Bronchus fibroblast of lung (primary cell): ENCODE results near the gene MIGA2. TPM values are rescaled to one million over a fixed set of nuclear protein-coding genes. Genes with fewer than 3 reads are reported as not detected.

Source experiments
- total RNA-seq: library from RNA; depleted of rRNA; stranded (reverse); fragments of >200 nt; gene quantifications from 2 replicates; pipeline ENCODE4 v1.2.3, GENCODE V29; 2015

MIGA2 gene, protein sequence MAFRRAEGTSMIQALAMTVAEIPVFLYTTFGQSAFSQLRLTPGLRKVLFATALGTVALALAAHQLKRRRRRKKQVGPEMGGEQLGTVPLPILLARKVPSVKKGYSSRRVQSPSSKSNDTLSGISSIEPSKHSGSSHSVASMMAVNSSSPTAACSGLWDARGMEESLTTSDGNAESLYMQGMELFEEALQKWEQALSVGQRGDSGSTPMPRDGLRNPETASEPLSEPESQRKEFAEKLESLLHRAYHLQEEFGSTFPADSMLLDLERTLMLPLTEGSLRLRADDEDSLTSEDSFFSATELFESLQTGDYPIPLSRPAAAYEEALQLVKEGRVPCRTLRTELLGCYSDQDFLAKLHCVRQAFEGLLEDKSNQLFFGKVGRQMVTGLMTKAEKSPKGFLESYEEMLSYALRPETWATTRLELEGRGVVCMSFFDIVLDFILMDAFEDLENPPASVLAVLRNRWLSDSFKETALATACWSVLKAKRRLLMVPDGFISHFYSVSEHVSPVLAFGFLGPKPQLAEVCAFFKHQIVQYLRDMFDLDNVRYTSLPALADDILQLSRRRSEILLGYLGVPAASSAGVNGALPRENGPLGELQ
- total RNA-seq, result 11.9 and 14.3 TPM in 2 replicates

DNA sequence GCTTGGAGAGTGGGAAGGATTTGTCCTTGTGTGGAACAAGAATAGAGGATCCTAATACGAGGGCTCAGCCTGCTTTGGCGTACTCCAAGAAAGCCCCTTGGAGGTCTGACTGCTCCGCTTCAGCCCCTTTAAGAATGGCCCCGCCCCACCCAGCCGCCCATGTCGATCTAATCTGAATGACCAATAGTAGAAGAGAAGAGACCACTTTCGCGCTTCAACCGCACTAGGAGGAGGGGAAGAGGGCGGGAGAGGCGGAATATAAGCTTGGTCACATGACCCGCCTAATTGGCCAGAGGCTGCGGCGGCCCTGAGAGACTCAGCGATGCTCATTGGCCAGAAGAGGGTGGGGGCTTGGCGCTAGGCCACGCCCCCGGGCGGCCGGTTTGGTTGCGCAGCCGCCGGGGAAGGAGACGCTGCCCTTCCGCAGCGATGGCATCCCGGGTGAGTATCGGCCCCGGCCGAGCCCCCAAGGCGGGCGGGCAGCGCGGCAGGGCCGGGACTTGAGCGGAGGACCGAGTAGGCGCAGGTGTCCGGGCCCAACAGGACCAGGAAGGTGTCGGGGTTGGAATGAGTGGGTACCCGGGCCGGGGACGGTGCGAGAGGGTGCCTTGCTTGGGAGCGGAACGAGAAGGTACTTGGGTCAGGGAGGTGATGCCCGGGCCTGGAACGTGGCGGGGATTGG lies at the start of gene MIGA2:
Gene MIGA2 (plus strand): TSS at position 386 of the 682 bp plus-strand sequence. CDS start 3,969 bp downstream, outside the sequence.

DNA sequence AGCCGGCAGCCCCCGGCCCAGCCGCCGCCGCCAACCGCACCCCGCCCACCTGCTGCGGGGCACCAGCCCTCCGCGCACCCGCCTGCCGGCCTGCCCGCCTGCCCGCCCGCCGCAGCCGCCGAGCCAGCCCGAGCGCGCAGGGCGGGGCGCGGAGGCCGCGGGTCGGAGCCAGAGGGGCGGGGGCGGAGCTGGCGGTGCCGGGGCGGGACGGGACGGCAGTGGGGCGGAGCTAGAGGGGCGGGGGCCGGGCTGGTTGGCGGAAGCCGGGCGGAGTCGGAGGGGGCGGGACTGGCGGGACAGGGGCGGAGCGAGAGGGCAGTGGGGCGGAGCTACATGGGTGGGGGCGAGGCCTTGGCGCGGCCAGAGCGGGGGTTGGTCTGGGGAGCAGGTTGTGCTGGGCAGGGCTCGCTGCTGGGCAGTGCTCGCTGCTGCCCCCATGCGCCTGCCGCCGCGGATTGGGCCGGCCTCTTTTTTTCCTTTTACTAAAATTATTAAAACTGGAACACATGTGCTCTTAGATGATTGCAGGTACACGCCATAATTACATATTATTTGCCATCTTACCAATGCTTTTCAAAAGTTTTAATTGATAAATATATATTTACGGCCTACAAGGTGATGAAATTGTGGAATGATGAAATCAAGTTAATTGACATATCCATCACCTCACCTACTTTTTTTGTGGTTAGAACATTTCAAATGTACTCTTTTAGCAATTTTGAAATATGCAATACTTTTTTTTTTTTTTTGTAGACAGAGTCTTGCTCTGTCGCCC lies 8.0 kb upstream of the MIGA2 start, which contains the start of gene SH3GLB2:
Gene SH3GLB2 (minus strand): TSS at position 140 of the 775 bp plus-strand sequence. CDS start 177 bp downstream, outside the sequence.

DNA sequence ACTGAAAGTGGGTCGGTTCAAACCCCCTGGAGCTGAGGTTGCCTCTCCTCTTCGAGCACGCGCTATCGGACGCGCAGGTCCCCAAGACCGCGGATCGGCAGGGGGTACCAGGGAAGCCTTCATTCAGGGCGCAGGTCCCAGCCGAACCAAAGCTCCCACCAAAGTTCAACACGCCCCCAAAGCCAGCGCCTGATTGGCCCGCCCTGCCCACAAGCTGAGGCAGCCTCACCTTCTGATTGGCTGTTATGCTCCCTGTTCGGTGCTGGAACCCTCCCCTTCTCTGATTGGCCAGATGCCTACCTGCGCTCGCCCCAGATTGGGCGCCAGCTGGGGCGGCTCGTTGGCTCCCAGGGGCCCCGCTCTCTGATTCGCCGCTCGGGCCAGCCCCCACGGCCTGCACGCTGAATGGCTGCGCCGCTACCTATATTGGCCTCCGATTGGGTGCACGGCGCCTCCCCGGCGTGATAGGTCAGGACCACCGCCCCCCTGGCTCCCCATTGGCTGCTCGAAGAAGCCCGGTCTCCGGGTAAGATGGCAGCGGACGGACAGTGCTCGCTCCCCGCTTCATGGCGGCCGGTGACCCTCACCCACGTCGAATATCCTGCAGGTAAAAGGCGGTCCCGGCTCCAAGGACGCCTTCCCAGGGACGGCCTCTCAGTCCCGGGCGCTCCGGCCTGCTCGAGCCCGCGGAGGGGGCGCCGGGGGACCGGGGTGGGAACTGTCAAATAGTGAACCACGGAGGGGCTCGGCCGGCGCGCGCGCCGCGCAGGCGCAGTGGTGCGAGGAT lies 44.4 kb downstream of the MIGA2 start, which contains the start of gene DOLPP1:
Gene DOLPP1 (plus strand): TSS at position 511 of the 787 bp plus-strand sequence. CDS start 21 bp downstream, at position 532.

DNA sequence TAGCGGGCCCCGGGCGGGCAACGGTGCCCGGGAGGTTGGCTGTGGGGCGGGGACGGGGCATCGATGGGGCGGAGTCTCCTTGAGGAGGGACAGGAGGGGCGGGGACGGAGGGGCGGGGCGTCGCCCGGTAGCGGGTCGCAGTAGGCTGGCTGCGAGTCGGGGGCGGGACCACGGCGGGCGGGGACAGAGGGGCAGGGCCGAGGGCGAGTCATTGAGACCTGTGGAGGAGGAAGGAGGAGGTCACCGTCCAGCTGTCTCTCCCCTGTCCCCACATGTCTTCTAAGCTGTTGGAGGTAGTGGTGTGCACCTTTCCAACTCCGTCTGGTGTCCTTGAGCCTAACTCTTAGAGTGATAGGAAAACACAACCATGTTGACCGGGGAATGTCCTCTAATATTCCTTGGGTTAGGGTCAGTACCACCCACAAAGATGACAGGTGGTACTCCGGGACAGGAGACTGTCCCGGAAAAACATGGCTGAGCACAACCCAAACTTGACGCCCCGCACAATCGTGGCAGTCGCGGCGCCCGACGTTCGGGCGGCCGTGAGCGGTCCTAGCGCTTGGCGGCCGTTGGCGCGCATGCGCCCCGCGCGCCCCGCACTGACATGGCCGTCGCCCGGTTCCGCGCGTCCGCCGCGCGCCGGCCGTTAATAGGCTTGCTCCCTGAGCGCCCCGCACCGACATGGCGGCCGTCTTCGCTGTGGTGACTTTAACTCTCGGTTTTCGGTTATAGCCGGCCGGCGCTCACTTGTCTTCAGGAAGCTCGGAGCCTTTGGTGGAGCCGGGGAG lies 74.5 kb downstream of the MIGA2 start, which contains the start of the genes CRAT and PTPA:
Gene CRAT (minus strand): TSS at position 54 of the 788 bp plus-strand sequence. CDS start 284 bp downstream, outside the sequence.
Gene PTPA (plus strand): TSS at position 676 of the 788 bp plus-strand sequence. CDS start 186 bp downstream, outside the sequence.

Other genes starting within 250 kb of the MIGA2 start
- gene TBC1D13, start 249.4 kb upstream of the MIGA2 start, total RNA-seq, result 10.8 and 12.3 TPM in 2 replicates
- 26.2 and 26.6 TPM in 2 replicates for gene ENDOG, start 218.1 kb upstream of the MIGA2 start, total RNA-seq
- 33.1 and 35.7 TPM in 2 replicates for gene SPOUT1, start 206.8 kb upstream of the MIGA2 start, total RNA-seq
- gene KYAT1, start 154.7 kb upstream of the MIGA2 start, total RNA-seq, result 10.8 and 14.7 TPM in 2 replicates
- 43.7 and 51.4 TPM in 2 replicates for gene LRRC8A, start 154.5 kb upstream of the MIGA2 start, total RNA-seq
- 15.9 and 19.0 TPM in 2 replicates for gene PHYHD1, start 115.6 kb upstream of the MIGA2 start, total RNA-seq
- 22.9 and 28.7 TPM in 2 replicates for gene DOLK, start 89.0 kb upstream of the MIGA2 start, total RNA-seq
- gene NUP188, start 88.9 kb upstream of the MIGA2 start, total RNA-seq, result 35.5 and 38.1 TPM in 2 replicates
- 38.5 and 45.9 TPM in 2 replicates for gene SH3GLB2, start 8.3 kb upstream of the MIGA2 start, total RNA-seq
- gene DOLPP1, start 44.5 kb downstream of the MIGA2 start, total RNA-seq, result 13.4 and 13.8 TPM in 2 replicates
- gene CRAT, start 74.2 kb downstream of the MIGA2 start, total RNA-seq, result 50.4 and 54.8 TPM in 2 replicates
- 129 and 131 TPM in 2 replicates for gene PTPA, start 74.8 kb downstream of the MIGA2 start, total RNA-seq
- gene IER5L, start 141.6 kb downstream of the MIGA2 start, total RNA-seq, result 53.5 and 58.3 TPM in 2 replicates